CD4-positive, alpha-beta T cell treated with Interleukin-6 at 100 ng/mL for 8 hours (primary cell): ENCODE data around the gene ALG8.
"Not testable (repeated sequence)": the region's sequence is repeated elsewhere in the genome, so short reads cannot be mapped to it uniquely, and the experiment has no call there.

Source experiments
- DNase-seq: peaks from one replicate; pipeline ENCODE4 v3.0.0-alpha.2; 2020; ENCODE audit warnings: mixed read lengths, low spot score

ALG8 gene

DNA sequence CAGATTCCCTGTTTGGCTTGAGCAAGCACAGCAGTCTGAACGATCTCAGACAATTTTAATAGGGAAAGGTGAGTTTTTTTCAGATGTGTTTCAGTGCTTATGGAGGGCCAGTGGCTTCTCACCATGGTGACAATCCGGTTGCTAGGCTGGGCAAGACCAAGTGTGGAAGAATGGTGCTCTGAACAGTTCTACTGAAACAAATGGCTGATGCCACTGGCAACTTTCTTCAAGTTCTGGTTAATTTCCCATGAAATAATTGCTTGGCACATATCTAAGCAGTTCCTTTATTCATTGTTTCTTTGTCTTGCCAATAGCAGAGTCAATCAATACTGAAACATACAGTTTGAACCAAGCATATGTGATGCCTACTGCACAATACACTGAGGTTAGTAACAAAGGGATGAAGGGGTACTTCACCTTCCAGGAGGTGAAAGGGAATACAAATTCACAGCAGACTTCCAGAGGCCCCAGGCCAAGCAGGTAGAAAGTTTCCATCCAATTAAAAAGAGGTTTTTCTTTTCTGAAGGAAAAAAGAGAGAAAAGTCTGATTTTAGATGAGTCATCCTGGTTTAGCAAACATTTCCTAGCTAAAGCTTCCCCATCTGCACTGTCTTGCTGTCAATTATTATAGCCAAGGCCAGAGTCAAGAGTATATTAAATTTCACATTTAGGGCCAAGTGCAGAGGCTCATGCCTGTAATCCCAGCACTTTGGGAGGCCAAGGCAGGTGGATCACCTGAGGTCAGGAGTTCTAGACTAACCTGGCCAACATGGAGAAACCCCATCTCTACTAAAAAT lies 38.6 kb downstream of the ALG8 start:
- DNase-seq, result no peak

DNA sequence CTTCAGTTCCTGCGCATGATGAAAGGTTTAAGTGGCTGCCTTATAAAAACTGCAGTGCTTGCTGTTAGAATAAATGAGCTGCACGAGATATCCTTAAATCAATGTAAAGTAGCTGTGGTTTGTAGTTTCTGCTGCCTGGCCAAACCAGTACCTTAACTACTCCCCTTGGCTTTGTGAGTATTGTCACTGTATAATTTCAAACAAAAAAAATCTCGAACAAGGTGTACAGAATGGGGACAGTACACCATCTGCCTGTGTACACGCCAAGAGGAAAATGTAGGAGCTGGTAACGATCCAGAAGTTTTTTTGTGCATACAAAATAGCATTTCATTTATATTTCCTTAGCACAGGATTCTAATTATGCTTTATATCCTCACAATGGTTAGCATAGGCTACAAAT lies 39.2 kb downstream of the ALG8 start:
- DNase-seq, result no peak

DNA sequence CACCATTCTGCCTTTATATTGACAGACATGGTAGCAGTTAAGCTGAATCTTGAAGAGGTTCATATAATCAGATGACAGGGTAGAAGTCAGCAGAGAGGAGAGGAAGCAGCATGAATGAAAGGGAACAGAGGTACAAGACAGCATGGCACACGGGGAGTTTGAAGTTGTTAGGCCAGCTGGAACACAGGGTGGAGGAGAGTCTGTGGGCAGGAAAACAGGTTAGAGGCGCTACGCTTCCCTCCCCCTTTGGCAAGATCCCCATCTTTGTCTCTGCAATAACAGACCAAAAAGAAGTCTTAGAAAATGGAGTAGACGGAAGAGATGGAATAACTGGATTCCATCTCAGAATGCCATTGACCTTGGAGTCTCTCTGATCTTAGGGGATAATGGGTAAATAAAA lies 39.8 kb downstream of the ALG8 start:
- no peak for DNase-seq

DNA sequence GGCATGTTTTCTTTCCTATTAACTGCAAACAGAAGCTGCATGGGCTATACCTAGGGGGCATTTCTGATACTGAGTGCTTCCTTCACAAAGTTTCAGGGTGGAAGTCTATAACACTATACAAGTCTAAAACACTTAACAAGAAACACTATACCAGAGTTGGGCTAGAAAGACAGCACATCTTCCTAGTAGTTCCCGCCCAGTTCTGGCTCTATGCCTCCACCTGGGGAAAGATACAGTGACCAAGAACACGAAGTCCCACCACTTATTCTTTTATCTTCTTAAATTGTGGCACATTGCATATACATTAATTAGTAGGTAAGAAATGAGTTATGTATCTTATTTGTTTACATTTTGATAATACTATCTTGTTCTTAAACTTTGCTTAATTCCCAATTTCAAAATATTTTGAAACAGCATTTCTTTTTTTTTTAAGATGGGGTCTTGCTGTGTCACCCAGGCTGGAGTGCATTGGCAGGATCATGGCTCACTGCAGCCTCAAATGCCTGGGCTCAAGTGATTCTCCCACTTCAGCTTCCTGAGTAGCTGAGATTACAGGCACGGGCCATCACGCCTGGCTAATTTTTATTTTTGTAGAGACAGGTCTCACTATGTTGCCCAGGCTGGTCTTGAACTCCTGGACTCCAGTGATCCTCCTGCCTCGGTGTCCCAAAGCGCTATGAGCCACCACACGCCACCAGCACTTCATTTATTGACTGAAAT lies 41.6 kb downstream of the ALG8 start:
- no peak for DNase-seq

DNA sequence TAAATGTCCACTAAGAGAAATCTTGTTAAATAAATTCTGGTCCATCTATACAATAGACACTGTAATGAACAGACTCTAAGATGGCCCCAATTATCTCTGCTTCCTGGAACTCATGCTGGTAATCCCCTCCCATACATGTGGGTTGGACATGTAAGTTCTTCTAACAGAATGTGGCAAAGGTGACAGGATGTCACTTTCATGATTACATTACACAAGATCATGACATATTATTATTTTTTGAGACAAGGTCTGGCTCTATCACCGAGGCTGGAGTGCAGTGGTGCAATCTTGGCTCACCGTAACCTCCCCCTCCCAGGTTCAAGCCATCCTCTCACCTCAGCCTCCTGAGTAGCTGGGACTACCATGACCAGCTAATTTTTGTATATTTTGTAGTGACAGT lies 45.2 kb downstream of the ALG8 start:
- no peak for DNase-seq

DNA sequence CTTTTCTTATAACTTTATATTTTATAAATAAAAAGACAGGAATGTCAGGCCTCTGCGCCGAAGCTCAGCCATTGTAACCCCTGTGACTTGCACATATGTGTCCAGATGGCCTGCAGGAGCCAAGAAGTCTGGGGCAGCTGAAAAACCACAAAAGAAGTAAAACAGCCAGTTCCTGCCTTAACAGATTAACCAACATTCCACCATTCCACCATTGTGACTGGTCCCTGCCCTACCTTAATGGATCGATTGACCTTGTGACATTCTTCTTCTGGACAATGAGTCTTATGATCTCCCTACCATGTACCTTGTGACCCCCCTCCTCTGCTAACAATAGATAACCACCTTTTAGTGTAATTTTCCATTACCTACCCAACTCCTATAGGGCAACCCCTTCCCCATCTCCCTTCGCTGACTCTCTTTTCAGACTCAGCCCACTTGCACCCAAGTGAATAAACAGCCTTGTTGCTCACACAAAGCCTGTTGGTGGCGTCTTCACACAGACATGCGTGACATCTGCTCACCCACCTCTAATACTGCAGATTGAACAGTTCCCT lies 52.8 kb downstream of the ALG8 start:
- DNase-seq, result not testable (repeated sequence)

DNA sequence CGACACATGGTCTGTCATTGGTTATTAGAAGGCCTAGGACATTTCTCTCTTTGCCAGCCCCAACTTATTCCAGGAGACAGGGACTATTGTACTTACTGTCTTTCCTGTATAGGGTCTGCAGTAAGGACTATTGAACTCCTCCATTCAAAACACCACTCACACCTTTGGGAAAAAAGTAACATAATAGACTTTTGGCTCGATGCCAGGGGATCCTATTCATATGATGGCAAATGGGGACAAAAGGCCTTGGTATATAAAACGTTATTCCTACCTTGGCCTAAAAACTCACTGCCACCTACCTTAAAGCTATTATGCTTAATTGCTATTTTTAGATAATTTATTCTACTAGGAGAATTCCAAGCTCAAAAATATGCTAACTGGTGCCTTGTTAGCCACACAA lies 53.5 kb downstream of the ALG8 start:
- DNase-seq, result no peak

DNA sequence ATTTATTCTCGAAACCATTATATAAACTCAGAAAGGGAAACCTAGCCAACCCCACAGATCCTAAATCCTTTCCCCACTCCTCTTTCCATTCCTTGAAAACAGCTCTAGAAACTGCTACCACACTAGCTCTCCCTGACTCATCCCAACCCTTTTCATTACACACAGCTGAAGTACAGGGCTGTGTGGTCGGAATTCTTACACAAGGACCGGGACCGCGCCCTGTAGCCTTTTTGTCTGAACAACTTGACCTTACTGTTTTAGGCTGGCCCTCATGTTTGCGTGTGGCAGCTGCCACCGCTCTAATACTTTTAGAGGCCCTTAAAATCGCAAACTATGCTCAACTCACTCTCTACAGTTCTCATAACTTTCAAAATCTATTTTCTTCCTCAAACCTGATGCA lies 54.9 kb downstream of the ALG8 start:
- DNase-seq, result not testable (repeated sequence)

DNA sequence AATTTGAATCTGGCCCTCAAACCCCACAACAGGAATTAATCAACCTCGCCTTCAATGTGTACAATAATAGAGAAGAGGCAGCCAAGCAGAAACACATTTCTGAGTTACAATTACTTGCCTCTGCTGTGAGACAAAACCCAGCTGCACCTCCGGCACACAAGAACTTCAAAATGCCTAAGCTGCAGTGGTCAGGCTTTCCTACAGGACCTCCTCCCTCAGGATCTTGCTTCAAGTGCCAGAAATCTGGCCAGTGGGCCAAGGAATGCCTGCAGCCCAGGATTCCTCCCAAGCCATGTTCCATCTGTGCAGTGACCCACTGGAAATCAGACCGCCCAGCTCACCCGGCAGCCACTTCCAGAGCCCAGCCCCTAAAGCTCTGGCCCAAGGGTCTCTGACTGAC lies 56.4 kb downstream of the ALG8 start:
- no peak for DNase-seq

DNA sequence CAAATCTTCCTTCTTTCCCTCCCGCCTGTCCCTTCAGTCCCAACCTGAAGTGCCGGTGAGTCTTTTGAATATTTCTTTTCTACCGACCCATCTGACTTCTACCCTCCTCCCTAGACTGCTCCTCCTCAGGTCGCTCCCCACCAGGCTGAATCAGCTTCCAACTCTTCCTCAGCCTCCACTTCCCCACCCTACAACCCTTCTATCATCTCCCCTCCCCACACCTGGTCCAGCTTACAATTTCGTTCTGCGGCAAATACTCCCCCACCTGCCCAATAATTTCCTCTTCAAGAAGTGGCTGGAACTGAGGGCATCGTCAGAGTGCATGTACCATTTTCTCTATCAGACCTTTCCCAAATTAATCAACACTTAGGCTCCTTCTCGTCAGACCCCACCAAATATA lies 57.3 kb downstream of the ALG8 start:
- DNase-seq, result no peak

DNA sequence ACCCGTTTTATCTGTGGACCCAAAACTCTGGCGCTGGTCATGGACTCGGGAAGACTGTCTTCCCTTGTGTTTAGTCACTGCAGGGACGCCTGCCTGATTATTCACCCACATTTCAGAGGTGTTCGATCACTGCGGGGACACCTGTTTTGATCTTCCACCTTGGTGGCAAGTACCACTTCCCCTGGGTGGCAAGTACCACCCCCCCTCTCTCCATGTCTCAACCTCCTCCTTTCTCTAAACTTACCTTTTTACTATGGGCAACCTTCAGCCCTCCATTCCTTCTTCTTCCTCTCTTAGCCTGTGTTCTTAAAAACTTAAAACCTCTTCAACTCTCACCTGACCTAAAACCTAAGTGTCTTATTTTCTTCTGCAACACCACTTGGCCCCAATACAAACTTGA lies 57.8 kb downstream of the ALG8 start:
- no peak for DNase-seq

DNA sequence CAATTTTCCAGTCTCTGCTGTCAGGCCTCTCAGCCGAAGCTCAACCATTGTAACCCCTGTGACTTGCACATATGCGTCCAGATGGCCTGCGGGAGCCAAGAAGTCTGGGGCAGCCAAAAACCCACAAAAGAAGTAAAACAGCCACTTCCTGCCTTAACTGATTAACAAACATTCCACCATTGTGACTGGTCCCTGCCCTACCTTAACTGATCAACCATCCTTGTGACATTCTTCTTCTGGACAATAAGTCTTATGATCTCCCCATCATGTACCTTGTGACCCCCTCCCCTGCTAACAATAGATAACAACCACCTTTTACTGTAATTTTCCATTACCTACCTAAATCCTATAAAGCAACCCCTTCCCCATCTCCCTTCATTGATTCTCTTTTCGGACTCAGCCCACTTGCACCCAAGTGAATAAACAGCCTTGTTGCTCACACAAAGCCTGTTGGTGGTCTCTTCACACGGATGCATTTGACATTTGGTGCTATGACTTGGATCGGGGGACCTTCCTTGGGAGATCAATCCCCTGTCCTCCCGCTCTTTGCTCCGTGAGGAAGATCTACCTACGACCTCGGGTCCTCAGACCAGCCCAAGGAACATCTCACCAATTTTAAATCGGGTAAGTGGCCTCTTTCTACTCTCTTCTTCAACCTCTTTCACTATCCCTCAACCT lies 58.5 kb downstream of the ALG8 start:
- no peak for DNase-seq

DNA sequence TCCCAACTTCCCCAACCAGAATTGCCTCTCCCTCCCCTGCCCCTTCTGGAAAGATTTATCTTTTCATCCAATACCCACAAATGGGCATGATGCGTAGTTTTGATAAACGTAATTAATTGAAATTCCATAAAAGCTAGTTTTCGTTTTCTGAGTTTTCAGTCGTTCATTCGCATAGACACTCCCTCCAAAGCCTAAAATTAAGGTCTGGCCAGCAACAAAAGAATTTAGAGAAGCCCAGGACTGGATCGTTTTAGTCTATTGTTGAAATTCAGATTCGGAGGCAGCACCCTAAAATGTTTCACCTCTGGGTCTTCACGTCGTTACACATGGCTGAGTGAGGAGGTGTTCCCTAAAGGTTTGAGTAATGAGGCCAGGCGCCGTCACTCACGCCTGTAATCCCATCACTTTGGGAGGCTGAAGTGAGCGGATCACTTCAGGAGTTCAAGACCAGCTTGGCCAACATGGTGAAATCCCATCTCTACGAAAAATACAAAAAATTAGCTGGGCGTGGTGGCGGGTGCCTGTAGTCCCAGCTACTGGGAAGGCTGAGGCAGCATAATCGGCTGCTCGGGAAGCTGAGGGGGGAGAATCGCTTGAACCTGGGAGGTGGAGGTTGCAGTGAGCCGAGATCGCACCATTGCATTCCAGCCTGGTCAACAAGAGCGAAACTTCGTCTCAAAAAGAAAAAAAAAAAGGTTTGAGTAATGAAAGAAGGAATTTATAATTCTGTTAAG lies 59.2 kb downstream of the ALG8 start:
- DNase-seq, result no peak

DNA sequence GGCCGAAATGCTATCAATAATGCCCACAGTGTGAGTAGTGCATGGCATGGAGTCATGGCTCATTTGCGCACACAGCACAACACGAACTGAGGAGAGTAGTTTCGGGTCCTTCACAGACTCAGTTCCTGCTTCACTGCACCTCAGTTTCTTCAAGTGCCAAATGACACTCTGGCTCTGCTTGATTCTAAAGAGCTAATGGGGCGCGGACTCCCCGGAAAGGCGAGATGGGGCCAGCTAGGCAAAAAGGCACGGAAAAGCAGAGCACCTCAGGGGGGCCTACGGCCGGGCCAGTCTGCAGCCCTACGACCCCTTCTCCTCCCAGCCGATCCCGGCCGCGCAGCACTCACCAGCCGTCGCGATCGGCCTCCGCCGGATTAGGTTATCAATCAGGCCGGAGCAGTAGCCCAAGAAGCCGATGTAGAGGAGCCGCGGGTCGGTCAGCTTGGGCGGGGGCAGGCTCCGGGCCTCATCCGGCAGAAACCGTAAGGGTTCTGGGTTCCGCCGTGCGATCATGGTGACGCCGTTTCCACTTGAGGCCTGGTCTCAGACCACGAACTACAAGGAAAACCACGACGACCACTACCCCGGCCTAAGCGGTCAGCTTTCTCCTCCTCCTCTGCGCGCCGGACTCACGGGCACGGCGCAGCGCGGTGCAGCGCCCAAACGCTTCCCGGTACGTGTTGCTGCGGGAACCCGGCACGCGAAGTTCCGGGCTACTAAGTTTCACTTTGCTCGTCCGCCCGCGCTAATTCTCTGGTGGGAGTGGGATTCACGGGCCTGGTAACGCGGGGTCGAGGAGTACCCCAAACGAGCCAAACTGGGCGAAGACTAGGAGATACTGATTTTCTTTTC lies 60.0 kb downstream of the ALG8 start, which contains the start of gene NDUFC2:
NDUFC2 (minus strand) TSS at position 631 of the 852 bp plus-strand sequence; CDS start at position 513, 118 bp downstream.
- peak; percentile 52 for DNase-seq

DNA sequence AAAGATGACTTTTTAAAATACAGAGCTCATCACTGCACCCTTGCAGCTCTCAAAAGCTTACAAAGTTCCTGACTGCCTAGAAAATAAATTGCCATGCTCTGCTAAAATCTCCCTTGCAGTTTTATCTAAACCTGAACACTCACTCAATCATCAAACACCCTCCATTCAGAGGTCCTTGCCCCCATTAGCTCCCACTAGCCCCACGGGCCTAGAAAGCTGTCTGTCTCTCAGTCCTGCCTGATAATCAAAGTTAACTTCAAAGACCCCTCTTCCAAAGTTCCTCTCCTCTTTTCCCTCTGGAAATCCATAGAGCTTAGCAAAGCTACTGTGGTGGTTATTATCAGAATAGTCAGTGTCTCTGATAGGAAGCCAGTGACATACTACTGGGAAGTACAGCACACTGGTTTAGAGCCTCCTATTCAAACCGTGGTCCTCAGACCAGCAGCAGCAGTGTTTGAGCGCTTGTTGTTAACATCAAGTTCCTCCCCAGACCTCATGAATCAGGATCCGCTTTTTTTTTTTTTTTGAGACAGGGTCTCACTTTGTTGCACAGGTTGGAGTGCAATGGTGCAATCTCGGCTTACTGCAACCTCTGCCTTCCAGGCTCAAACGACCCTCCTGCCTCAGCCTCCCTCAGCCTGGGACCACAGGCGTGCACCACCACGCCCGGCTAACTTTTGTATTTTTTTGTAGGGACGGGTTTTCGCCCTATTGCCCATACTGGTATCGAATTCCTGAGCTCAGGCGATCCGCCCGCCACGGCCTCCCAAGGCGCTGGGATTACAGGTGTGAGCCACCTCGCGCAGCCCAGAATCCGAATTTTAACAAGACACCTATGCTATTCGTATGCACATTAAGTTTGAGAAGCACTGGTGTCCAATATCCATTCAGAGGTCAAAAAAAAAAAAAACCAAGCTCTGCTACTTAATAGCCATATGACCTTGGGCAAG lies 60.9 kb downstream of the ALG8 start:
- no peak for DNase-seq

DNA sequence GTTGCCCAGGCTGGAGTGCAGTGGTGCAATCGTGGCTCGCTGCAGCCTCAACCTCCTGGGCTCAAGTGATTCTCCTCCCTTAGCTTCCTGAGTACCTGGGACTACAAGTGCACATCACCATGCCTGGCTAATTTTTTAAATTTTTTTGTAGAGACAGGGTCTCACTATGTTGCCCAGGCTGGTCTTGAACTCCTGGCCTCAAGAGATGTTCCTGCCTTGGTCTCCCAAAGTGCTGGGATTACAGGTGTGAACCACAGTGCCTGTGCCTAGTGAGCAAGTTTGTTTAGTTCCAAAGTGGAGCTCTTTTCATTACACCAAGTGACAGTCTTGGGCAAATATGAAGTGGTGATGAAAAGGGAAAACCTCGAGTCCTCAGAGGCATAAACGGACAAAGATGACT lies 61.8 kb downstream of the ALG8 start:
- not testable (repeated sequence) for DNase-seq

DNA sequence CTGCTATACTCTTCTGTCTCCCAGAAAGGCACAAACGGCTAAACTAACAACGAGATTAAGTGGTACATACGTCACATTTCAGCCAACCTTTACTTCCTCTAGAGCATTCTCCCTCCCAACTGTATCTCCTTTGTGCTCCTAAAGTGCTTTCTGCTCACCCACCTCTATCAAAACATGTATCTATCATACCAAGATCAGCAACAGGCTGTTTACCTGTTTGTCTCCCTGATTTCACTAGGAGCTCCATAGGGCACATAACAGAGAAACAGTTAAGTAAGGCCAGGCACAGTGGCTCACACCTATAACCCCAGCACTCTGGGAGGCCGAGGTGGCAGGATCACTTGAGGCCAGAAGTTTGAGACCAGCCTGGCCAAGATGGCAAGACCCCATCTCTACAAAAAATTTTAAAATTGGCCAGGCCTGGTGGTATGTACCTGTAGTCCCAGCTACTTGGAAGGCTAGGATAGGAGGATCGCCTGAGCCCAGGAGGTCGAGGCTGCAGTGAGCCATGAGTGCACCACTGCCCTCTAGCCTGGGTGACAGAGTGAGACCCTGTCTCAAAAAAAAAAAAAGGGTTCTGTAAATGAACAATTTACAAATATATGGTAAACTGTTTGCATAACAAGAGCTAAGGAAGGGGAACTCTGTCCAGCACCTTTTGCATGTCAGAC lies 62.6 kb downstream of the ALG8 start:
- no peak for DNase-seq

DNA sequence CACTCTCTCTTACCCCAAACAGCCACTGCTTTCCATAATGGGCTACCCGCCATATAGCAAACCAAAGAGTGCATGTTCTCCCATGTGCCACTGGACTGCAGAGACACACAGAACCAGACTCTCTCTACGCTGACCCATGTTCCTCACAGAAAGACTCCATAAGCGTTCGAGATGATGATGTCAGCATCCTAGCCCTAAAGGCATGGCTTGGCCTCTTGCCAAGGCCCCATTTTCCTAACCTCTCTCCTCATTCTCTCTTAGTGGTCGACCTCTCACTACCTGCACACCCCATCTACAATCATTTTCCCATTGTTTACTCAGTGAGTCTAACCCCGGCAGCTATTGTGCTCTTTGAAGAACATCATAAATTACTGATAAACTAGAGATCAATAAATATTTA lies 64.7 kb downstream of the ALG8 start:
- no peak for DNase-seq

DNA sequence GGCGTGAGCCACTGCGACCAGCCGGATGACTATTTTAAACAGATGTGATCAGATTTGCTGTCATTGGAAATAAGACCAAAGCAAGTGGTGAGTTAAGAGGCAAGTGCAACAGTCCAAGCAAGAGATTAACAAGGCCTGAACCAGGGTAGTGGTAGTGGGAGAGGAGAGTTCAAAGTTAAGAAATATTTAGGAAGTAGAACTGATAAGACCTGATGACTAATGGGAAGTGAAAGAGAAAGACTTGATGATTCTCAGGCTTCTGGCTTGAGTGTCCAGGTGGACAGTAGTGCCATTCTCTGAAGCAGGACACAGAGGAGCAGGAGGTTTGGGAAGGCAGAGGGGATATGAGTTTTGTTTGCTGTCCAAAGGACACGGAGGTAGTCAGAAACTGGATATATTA lies 67.0 kb downstream of the ALG8 start:
- no peak for DNase-seq
